Panc1 (cell line): ENCODE data around the gene STXBP4.

ENCODE experiments used
- POLR2AphosphoS5 ChIP-seq: IDR thresholded peaks from 2 replicates; pipeline ENCODE4 v1.6.1; 2012; ENCODE audit warnings: mild to moderate bottlenecking, low read depth, low read length, moderate library complexity
- REST ChIP-seq, 2 experiments: IDR thresholded peaks; 2 replicates each; pipeline ENCODE4 v1.6.1; 2011 to 2012; ENCODE audit warnings: low read depth in 2 of 2, control low read depth in 1 of 2, low read length in 1 of 2, mild to moderate bottlenecking in 1 of 2, moderate library complexity in 1 of 2; ENCODE audit not compliant: insufficient read depth in 1 of 2
- TF ChIP-seq, protein P1 (sequence below): fragments of 450-650 bp; IDR thresholded peaks from 2 replicates; pipeline ENCODE4 v1.5.1; 2017; ENCODE audit warnings: mild to moderate bottlenecking

DNA sequence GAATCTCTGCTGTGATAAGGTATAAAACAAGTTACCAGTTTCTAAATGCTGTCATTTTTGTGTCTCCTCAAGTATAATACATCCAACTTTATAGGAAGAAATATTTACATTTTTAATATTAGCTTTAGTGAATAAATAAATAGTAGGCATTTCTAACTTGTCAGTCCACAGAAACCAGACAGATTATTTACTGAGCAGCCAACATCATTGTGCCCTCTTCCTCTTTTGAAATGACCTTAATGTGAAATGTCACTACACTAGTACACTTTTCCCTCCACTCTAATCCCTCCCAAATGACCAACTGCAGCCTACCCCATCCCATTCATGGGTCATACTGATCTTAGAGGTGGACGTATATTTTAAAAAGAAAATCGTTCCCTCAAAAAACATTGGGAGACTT lies 9.2 kb downstream of the STXBP4 start:
- TF ChIP-seq, protein P1, sequence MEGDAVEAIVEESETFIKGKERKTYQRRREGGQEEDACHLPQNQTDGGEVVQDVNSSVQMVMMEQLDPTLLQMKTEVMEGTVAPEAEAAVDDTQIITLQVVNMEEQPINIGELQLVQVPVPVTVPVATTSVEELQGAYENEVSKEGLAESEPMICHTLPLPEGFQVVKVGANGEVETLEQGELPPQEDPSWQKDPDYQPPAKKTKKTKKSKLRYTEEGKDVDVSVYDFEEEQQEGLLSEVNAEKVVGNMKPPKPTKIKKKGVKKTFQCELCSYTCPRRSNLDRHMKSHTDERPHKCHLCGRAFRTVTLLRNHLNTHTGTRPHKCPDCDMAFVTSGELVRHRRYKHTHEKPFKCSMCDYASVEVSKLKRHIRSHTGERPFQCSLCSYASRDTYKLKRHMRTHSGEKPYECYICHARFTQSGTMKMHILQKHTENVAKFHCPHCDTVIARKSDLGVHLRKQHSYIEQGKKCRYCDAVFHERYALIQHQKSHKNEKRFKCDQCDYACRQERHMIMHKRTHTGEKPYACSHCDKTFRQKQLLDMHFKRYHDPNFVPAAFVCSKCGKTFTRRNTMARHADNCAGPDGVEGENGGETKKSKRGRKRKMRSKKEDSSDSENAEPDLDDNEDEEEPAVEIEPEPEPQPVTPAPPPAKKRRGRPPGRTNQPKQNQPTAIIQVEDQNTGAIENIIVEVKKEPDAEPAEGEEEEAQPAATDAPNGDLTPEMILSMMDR, result no peak
- TF ChIP-seq REST (IDR thresholded peaks at IDR 0.05; ENCODE audit: insufficient read depth in 1 of 2, low read depth in 2 of 2, low read length in 1 of 2) (no peak), POLR2AphosphoS5 (no peak)
